GM12878 (cell line): Measurements from ENCODE around the gene SOST.

Experiments
- CEBPB ChIP-seq, 2 experiments: fragments of 150-350 bp in 1 of 2; IDR thresholded peaks; 2 replicates each; pipeline ENCODE4 v1.6.1; 2012 to 2014; ENCODE audit warnings: low read depth in 2 of 2, low read length in 2 of 2, borderline replicate concordance in 1 of 2, inconsistent platforms in 1 of 2
- CHD2 ChIP-seq: IDR thresholded peaks from 2 replicates; pipeline ENCODE4 v1.6.1; 2011; ENCODE audit warnings: low read depth, low read length, improper control_type of control experiment, borderline replicate concordance
- CTCF ChIP-seq, 3 experiments: IDR thresholded peaks in 2 of 3; conservative IDR thresholded peaks in 1 of 3; 2 replicates each; pipeline ENCODE4 v1.5.1; 2011; ENCODE audit warnings: low read depth in 3 of 3, low read length in 3 of 3, mild to moderate bottlenecking in 3 of 3, control low read depth in 2 of 3, moderate library complexity in 2 of 3, inconsistent platforms in 1 of 3, mixed read lengths in 1 of 3; ENCODE audit not compliant: control insufficient read depth in 2 of 3, insufficient read depth in 1 of 3; ENCODE audit errors: extremely low read depth in 1 of 3
- ELK1 ChIP-seq: IDR thresholded peaks from 2 replicates; pipeline ENCODE4 v1.6.1; 2012; ENCODE audit warnings: low read depth, low read length, improper control_type of control experiment
- ESRRA ChIP-seq: IDR thresholded peaks from 2 replicates; pipeline ENCODE4 v1.6.1; 2012; ENCODE audit warnings: mild to moderate bottlenecking, low read length, improper control_type of control experiment
- EZH2 ChIP-seq: IDR thresholded peaks from 2 replicates; pipeline ENCODE4 v1.6.1; 2012; ENCODE audit warnings: low read depth, mild to moderate bottlenecking, control low read depth, inconsistent platforms, low read length, borderline replicate concordance; ENCODE audit not compliant: control insufficient read depth
- FOXM1 ChIP-seq: IDR thresholded peaks from 2 replicates; pipeline ENCODE4 v1.6.1; 2012; ENCODE audit warnings: low read depth, mild to moderate bottlenecking, inconsistent platforms, low read length, moderate library complexity
- HDAC6 ChIP-seq: fragments of 200-600 bp; sonication (generic); IDR thresholded peaks from one replicate; pipeline ENCODE4 v1.8.0; 2017; ENCODE audit warnings: antibody characterized with exemption; ENCODE audit not compliant: unreplicated experiment
- PML ChIP-seq: IDR thresholded peaks from 2 replicates; pipeline ENCODE4 v1.6.1; 2012; ENCODE audit warnings: low read length, inconsistent platforms
- POLR2A ChIP-seq: IDR thresholded peaks from 2 replicates; pipeline ENCODE4 v1.6.1; 2011; ENCODE audit warnings: low read depth, mild to moderate bottlenecking, low read length
- POLR2AphosphoS5 ChIP-seq: IDR thresholded peaks from 2 replicates; pipeline ENCODE4 v1.6.1; 2011; ENCODE audit warnings: mild to moderate bottlenecking, low read length, inconsistent platforms
- RFX5 ChIP-seq: IDR thresholded peaks from 2 replicates; pipeline ENCODE4 v1.6.1; 2011; ENCODE audit warnings: low read depth, low read length, improper control_type of control experiment
- ZNF207 ChIP-seq: fragments of 450-650 bp; IDR thresholded peaks from 2 replicates; pipeline ENCODE4 v1.6.1; 2014; ENCODE audit warnings: antibody characterized with exemption, mild to moderate bottlenecking, borderline replicate concordance
- ZNF274 ChIP-seq: IDR thresholded peaks from one replicate; pipeline ENCODE4 v1.8.0; 2011; ENCODE audit not compliant: insufficient read length, insufficient read depth

GRCh38 chr17:43740541-43740940 lies 18.1 kb downstream of the SOST start:
- TF ChIP-seq ELK1 (no peak), CTCF (IDR thresholded peaks at IDR 0.05 in 2 of 3, conservative IDR thresholded peaks at IDR 0.05 in 1 of 3; ENCODE audit: control insufficient read depth in 2 of 3, extremely low read depth in 1 of 3, insufficient read depth in 1 of 3, low read depth in 3 of 3, low read length in 3 of 3) (no peak), POLR2A (no peak), ESRRA (no peak), POLR2AphosphoS5 (no peak), CEBPB (IDR thresholded peaks at IDR 0.05; ENCODE audit: borderline replicate concordance in 1 of 2, low read depth in 2 of 2, low read length in 2 of 2) (no peak), HDAC6 (no peak), FOXM1 (no peak), PML (no peak), CHD2 (no peak), ZNF274 (no peak), RFX5 (no peak), ZNF207 (no peak), EZH2 (no peak)
